A172 (cell line): ENCODE measurements around the gene OAS2. TPM values are rescaled to one million over a fixed set of nuclear protein-coding genes. Genes with fewer than 3 reads are reported as not detected.

Experiments
- DNase-seq: peaks from one replicate; pipeline ENCODE4 v3.0.0-alpha.2; 2015; ENCODE audit warnings: low spot score
- total RNA-seq: library from RNA; depleted of rRNA; stranded (reverse); fragments of >200 nt; shearing (Covaris generic); gene quantifications from 2 replicates; pipeline ENCODE4 v1.2.3, GENCODE V29; 2014; rRNA removed

Gene OAS2
- total RNA-seq, 1 experiment from 2014 or later: 6.5 TPM

DNA sequence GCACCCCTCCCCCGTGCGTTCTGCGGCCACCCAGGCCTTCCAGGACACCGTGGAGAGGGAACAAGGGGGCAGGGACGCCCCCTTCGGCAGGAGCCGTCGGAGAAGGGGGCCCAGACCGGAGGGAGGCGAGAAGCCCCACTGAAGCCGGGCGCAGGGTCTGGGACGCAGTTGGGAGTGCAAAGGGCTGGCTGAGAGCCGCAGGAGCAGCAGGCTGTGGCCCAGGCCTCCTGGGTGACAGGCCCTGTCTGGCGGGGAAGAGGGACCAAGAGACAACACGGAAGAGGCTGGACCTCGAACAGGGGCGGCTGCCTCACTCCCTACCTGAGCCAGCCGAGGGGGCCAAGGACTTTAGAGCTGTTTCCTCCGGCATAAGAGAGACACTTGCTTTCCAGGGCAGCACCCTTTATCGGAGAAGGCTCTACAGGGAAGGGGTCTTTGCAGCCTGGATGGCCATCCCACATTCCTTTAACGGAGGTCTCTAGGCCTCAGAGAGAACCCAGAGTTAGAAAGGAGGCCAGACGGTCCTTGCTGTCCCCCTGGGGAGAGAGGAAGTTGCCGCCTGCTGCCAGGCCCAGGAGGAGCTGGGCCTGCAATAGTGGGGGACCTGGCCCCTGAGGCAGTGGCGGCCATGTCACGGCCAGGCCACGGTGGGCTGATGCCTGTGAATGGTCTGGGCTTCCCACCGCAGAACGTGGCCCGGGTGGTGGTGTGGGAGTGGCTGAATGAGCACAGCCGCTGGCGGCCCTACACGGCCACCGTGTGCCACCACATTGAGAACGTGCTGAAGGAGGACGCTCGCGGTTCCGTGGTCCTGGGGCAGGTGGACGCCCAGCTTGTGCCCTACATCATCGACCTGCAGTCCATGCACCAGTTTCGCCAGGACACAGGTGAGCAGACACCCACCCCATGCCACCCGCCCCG lies 79.5 kb downstream of the OAS2 start:
- no peak for DNase-seq

DNA sequence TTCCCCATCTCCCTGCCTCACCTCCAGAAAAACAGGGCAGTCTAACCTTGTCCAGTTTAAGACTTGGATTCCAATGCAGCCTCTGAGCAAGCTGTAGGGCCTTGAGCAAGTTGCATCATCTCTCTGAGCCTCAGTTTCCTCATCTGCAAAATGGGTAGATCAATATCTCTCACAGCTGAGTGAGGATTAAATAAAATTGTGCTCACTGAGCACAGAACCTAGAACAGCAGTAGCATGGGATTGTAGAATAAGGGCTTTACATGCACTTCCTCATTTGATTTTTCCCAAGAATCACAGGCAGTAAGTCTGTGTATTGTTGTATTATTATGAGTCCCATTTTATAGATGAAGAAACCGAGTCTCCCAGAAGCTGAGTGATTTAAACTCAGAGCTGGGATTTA lies 80.2 kb downstream of the OAS2 start:
- no peak for DNase-seq

DNA sequence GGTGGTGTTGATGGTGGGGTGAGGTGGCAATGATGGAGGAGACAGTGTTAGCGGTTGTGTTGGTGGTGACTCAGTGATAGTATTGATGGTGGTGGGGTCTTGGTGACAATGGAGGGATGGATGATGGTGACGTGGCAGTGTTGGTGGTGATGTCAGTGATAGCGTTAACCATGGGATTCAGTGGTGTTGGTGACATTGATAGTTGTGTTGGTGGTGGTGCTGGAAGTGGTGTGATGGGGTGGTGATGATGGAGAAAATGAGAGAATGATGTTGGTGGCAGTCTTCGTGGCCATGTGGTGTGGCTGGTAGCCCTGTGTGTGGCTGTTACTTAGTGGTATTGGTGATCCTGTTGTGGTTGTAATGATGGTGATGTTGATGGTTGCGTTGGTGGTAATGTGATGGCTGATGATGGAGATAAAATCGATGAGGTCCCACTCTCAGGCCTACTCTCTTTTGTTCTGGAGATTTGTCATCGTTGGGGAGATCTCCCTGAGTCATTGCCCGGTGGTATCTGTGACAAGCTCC lies 80.8 kb downstream of the OAS2 start:
- DNase-seq: no peak

DNA sequence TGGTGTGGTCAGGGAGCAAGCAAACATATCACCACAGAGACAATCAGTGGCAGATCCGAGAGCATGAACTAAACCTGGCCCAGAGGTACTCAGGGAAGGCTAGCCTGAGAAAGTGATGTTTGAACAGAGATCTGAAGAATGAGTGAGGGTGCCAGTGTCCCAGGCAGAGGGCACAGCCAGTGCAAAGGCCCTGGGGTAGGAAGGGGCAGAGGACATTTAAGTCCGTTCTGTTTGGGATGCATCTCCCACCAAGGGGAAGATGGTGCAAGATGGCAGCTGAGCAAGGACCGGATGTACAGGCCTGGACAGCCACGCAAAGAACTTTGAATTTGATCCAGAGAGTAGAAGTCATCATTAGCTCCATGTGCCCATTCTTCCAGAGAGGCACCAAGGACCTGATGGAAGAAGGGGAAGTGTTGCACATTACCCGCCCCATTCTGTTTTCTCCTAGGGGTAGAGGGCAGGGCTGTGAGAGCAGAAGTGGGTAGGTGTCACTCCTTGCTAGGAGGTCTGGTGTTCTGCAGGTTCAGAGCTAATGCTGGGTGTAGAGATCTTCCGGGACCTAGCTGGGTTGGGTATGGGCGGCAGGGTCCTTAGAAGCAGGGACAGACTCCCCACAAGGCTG lies 82.1 kb downstream of the OAS2 start:
- no peak for DNase-seq

DNA sequence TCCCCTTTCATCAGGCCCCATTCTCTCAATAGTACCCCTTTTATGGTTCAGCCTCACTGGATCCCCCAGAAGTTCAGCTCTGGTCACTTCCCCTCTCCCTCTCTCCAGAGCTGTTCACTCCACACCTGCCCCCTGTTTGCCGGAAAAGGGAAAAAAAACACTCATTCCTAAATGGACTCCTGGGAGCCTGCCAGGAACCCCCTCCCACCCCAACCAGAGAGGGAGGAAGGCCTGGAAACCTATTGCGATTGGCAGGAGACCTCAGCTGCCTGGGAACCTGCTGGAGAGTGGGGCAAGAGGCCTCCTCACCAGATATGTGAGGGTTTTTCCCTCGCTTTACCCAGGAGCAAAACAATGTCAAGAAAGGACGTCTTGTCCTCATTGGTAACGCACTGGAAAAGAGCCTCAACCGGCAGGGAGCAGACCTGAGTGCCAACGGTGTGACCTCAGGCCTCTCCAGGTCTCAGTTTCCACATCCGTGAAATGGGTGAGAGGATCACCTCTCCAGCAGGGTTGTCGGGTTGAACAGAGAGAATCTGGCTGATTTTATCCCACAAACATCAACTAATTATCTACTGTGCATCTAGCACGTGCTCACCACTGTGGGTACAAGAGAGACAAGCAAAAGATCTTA lies 82.9 kb downstream of the OAS2 start:
- DNase-seq: no peak

Other genes with a start within 250 kb of the OAS2 start
- not detected in 2 replicates for gene RPH3A, start 186.8 kb upstream of the OAS2 start, total RNA-seq
- gene OAS1, start 71.6 kb upstream of the OAS2 start, total RNA-seq: 5.1 TPM in 2 replicates
- gene OAS3, start 40.0 kb upstream of the OAS2 start, total RNA-seq: 20.3 and 24.3 TPM in 2 replicates
- gene DTX1, start 78.2 kb downstream of the OAS2 start, total RNA-seq: 2.8 and 3.8 TPM in 2 replicates
- gene RASAL1, start 157.2 kb downstream of the OAS2 start, total RNA-seq: not detected in 2 replicates
- 0.22 and 1.2 TPM in 2 replicates for gene CFAP73, start 171.2 kb downstream of the OAS2 start, total RNA-seq
- 56.4 and 69.1 TPM in 2 replicates for gene DDX54, start 207.0 kb downstream of the OAS2 start, total RNA-seq
- gene RITA1, start 207.2 kb downstream of the OAS2 start, total RNA-seq: 51.2 and 52.2 TPM in 2 replicates
- 8.9 and 13.3 TPM in 2 replicates for gene TPCN1, start 242.9 kb downstream of the OAS2 start, total RNA-seq